Heart left ventricle (tissue), 16 donors: ENCODE measurements around the gene ADM. TPM values are rescaled to one million over a fixed set of nuclear protein-coding genes. Genes with fewer than 3 reads are reported as not detected.

Experiments
- ATAC-seq, 4 donors: fragments of 200-7000 bp; cut with Tn5 transposase; one replicate each; pipeline ENCODE4 v1.9.1; 2020 to 2022; ENCODE audit warnings: moderate library complexity in 4 of 4, mild to moderate bottlenecking in 3 of 4, moderate number of reproducible peaks in 1 of 4
- DNase-seq, 5 donors: peaks; one replicate each; pipeline ENCODE4 v3.0.0-alpha.2; 2020
- H3K27ac ChIP-seq, 12 donors: fragments of 200-600 bp; sonication (generic) in 4 of 12; one replicate each; pipeline versions ENCODE4 v1.5.0 to v1.8.0; 2016 to 2022; ENCODE audit warnings: mild to moderate bottlenecking in 2 of 12
- H3K27me3 ChIP-seq, 9 donors: fragments of 200-600 bp; sonication (generic) in 2 of 9; one replicate each; pipeline versions ENCODE4 v1.5.1 to v1.8.0; 2016 to 2022; ENCODE audit warnings: mild to moderate bottlenecking in 3 of 9
- H3K36me3 ChIP-seq, 9 donors: fragments of 200-600 bp; sonication (generic) in 2 of 9; one replicate each; pipeline versions ENCODE4 v1.5.0 to v1.8.0; 2018 to 2022; ENCODE audit warnings: mild to moderate bottlenecking in 2 of 9
- H3K4me1 ChIP-seq, 12 donors: fragments of 200-600 bp; sonication (generic) in 4 of 12; one replicate each; pipeline versions ENCODE4 v1.5.0 to v1.8.0; 2016 to 2022; ENCODE audit warnings: mild to moderate bottlenecking in 3 of 12
- H3K4me3 ChIP-seq, 12 donors: fragments of 200-600 bp; sonication (generic) in 4 of 12; one replicate each; pipeline versions ENCODE4 v1.5.0 to v1.8.0; 2017 to 2022; ENCODE audit warnings: mild to moderate bottlenecking in 9 of 12, moderate library complexity in 4 of 12
- H3K9me3 ChIP-seq, 12 donors: fragments of 200-600 bp; sonication (generic) in 4 of 12; one replicate each; pipeline versions ENCODE4 v1.5.0 to v1.8.0; 2016 to 2022; ENCODE audit warnings: mild to moderate bottlenecking in 1 of 12
- CTCF ChIP-seq, 12 donors: fragments of 200-600 bp; sonication (generic) in 4 of 12; IDR thresholded peaks; one replicate each; pipeline versions ENCODE4 v1.5.0 to v1.8.0; 2018 to 2022; ENCODE audit warnings: antibody characterized with exemption in 12 of 12, mild to moderate bottlenecking in 5 of 12
- POLR2A ChIP-seq, 2 donors: fragments of 450-650 bp; IDR thresholded peaks; one replicate each; pipeline ENCODE4 v1.6.1; 2017; ENCODE audit warnings: antibody characterized with exemption in 2 of 2, mild to moderate bottlenecking in 2 of 2, moderate library complexity in 2 of 2
- WGBS, 4 donors: extraction: QIAGEN DNeasy Blood & Tissue Kit in 2 of 4; methylation state at CpG; one replicate each; pipeline versions ENCODE4 v1.1.5 to v1.1.7; 2013 to 2018; 5-methylcytosine and 5-hydroxymethylcytosine counted together
- intact Hi-C, 10 donors: fragments of 100-400 bp; cut with DNase I; formaldehyde crosslinking; loops; one replicate each; pipeline versions ENCODE4 v1.11.1 to v1.14.2; 2022
- polyA plus RNA-seq, 2 donors: library from polyadenylated mRNA; stranded (reverse); fragments of 200-250 nt; gene quantifications; one replicate each; pipeline ENCODE4 v1.2.3, GENCODE V29; 2013
- total RNA-seq, 9 donors: library from RNA; depleted of rRNA in 2 of 9; stranded (reverse); fragments of >200 nt in 2 of 9; fragmentation: NEBNext Ultra II Directional in 3 of 9; extraction: Animal tissue kit (Norgen Biotek cat#: 25700) in 3 of 9; gene quantifications; one replicate each; pipeline versions ENCODE4 v1.1.0 to v1.2.4, GENCODE V29; 2016 to 2023
- donor health status: ischemic (EF 13 %, LVEDD 7.1; RV severe dilation, severe dysfunction).
- donor health status: healthy with polysubstance abuse.
- donor health status: DM: no; HTN: yes; CAD: no.
- donor health status: DM: no; HTN: no; CAD: no.
- donor health status: ischemic (EF 25% LVEDD 6.9; RV normal size, moderate dysfunction).
- donor health status: ischemic (EF 25% LVEDD 5.7; RV mildly dilated, moderate dysfunction).
- donor health status: healthy.
- donor health status: DM: yes; HTN: yes; CAD: no.
- donor health status: ischemic (EF 35%, LVEDD 5.7; RV mildly dilated, moderate dysfunction).
- donor health status: nonischemic (EF 11% LVEDD 7.7; RV severe dilation, severe dysfunction).
- donor health status: DM: yes; HTN: yes; CAD: no.
- donor health status: PGD.
- donor health status: ischemic (EF 29% LVEDD 5.4; RV normal size, mild dysfunction).
- donor health status: nonischemic (EF 23%, LVEDD 6.1; RV moderate dilation, normal function).

Gene ADM
- total and polyA plus RNA-seq, 11 donors: 6.9 to 154 (median 16.8) TPM

- DNase-seq (no peak), ATAC-seq (no peak)
- no peak for TF ChIP-seq CTCF (IDR thresholded peaks at IDR 0.05)
- TF ChIP-seq POLR2A (IDR thresholded peaks at IDR 0.05): no peak
- no peak overlapping the region for H3K4me3 ChIP-seq
- H3K4me1 ChIP-seq: no peaks in the 10 kb centered on the region
- no peak overlapping the region for H3K27ac ChIP-seq
- no peaks in the 10 kb centered on the region for H3K36me3 ChIP-seq
- H3K9me3 ChIP-seq: no peaks in the 10 kb centered on the region
- intact Hi-C loops: loop anchor here in 1 of 10 donors (10.0 kb wide), 1 partner anchor 57 kb away; no protein-coding TSS in a partner anchor
- H3K27me3 ChIP-seq: no peaks in the 10 kb centered on the region
Measured at GRCh38 chr11:10338287-10338686, 33.4 kb downstream of the ADM start.

GRCh38 chr11:10348650-10349280, 43.9 kb downstream of the ADM start:
- Histone ChIP-seq H3K27me3 (no peaks in the 10 kb centered on the region), H3K27ac (no peak overlapping the region), H3K36me3 (no peaks in the 10 kb centered on the region), H3K4me3 (no peak overlapping the region), H3K4me1 (peaks cover 8 to 35% (median 23%) of the 10 kb centered on the region in 12 donors), H3K9me3 (no peaks in the 10 kb centered on the region)
- intact Hi-C loops: no loop called here
- ATAC-seq (peak in 1 of 4 donors; percentile 38), DNase-seq (no peak)
- 78 to 84% (median 82%) methylated on average over 4 of the region's 4 CpGs for WGBS, 4 donors
- no peak for TF ChIP-seq POLR2A (IDR thresholded peaks at IDR 0.05)
- no peak for TF ChIP-seq CTCF (IDR thresholded peaks at IDR 0.05)

GRCh38 chr11:10349281-10349665, 44.4 kb downstream of the ADM start:
- no peak overlapping the region for H3K27ac ChIP-seq
- TF ChIP-seq POLR2A (IDR thresholded peaks at IDR 0.05) (no peak), CTCF (IDR thresholded peaks at IDR 0.05) (no peak)
- intact Hi-C loops: no loop called here
- H3K27me3 ChIP-seq: no peaks in the 10 kb centered on the region
- DNase-seq: no peak
- H3K36me3 ChIP-seq: no peaks in the 10 kb centered on the region
- no peak overlapping the region for H3K4me3 ChIP-seq
- H3K4me1 ChIP-seq: peaks cover 8 to 35% (median 23%) of the 10 kb centered on the region in 12 donors
- no peaks in the 10 kb centered on the region for H3K9me3 ChIP-seq
- ATAC-seq: no peak

GRCh38 chr11:10349806-10350205, 44.9 kb downstream of the ADM start:
- Histone ChIP-seq H3K27ac (no peak overlapping the region), H3K4me1 (peaks cover 8 to 37% (median 24%) of the 10 kb centered on the region in 12 donors), H3K27me3 (no peaks in the 10 kb centered on the region), H3K36me3 (no peaks in the 10 kb centered on the region), H3K4me3 (no peak overlapping the region), H3K9me3 (no peaks in the 10 kb centered on the region)
- 93 to 100% (median 96%) methylated on average over 1 of the region's 1 CpG for WGBS, 4 donors
- no peak for ATAC-seq
- no peak for DNase-seq
- intact Hi-C loops: no loop called here
- TF ChIP-seq POLR2A (IDR thresholded peaks at IDR 0.05): no peak
- no peak for TF ChIP-seq CTCF (IDR thresholded peaks at IDR 0.05)
